GM19324 (cell line): ENCODE results near the gene PKHD1.

Experiments used
- ATAC-seq: cut with Tn5 transposase; IDR thresholded peaks from one replicate; pipeline ENCODE4 v1.9.1; 2021; ENCODE audit warnings: mild to moderate bottlenecking, moderate library complexity; ENCODE audit not compliant: unreplicated experiment, low FRiP score

The PKHD1 gene

DNA sequence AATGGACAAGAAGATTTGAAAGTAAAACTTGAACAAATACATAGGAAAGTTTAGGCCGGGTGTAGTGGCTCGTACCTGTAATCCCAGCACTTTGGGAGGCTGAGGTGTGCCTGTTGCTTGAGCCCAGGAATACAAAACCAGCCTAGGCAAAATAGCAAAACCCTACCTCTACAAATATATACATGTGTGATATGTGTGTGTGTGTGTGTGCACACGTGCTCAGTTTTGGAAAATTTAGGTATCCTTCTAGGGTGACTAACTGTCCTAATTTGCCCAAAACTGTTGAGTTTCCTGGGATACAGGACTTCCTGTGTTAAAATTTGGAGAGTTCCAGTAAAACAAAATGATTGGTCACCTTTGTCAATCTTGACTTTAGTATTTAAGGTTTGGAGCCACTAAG lies 503.2 kb downstream of the PKHD1 start:
- ATAC-seq = no peak

DNA sequence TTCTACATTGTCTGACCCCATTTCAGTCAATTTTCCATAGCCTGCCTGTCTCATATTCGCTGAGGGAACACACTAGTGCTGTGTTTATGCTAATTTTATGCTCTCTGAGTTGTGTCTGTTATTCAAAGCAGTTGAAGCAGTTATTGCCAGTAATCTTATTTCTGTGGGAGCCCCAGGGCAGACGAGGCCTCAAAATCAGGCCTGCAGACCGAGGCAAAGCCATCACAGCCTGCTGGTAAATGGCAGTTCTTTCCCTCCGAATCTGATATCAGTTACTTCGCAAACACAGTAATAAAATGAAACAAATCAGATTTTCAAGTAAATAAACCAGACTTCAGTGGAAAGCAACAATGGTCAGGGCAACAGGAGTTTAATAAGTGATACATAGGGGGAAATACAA lies 508.4 kb downstream of the PKHD1 start:
- no peak for ATAC-seq

DNA sequence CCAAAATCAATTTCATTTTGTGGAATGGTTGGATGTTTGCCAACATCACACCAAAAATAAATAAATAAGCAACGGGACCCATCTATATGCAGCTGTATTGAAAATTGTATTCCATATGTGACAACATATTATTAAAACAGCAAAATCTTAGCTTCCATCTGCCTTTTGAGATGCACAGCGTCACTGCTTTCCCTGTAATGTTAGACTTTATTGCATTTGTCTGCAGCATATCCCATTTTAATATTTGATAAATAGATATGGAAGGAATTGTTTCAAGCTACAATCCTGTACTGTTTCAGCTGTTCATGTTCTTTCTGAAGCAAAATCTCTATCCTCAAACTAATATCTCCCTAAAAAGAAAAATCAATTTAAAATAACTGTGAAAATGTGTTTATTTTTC lies 509.1 kb downstream of the PKHD1 start:
- no peak for ATAC-seq

DNA sequence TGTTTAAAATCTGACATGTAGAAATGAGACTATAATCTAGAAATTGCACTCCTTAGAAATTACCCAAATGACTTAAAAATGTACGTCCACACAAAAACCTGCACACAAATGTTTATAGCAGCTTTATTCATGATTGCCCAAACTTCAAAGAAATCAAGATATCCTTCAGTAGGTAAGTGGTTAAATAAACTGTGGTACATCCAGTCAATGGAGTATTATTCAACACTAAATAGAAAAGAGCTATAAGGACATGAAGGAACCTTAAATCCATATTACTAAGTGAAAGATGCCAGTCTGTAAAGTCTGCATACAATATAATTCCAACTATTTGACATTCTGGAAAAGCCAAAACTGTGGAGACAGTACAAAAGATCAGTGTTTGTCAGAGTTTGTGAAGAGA lies 513.4 kb downstream of the PKHD1 start:
- no peak for ATAC-seq

GRCh38 chr6:51571168-51571567 lies 516.2 kb downstream of the PKHD1 start:
- ATAC-seq = no peak

- ATAC-seq = no peak
Measured at GRCh38 chr6:51570168-51570921, 517.1 kb downstream of the PKHD1 start.

DNA sequence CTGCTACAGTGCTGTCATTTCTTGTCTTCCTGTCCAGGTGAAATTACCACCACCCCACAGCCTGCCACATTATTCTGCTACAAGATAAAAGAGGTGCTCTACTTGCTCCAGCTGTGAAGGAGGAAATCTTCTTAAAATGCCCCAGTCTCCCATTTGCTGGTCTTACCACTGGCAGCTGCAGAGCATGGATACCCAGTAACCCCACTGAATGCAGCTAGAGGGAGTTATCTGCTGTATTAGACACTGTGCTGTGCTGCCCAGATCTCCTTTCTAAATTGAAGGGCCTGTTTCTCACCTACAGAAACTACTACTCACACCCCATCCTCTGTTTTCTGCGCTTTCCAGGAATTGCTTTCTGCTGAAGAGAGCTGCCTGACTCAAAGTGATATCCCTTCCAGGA lies 517.8 kb downstream of the PKHD1 start:
- ATAC-seq = no peak

GRCh38 chr6:51568771-51569170 lies 518.6 kb downstream of the PKHD1 start:
- no peak for ATAC-seq

GRCh38 chr6:51565472-51565871 lies 521.9 kb downstream of the PKHD1 start:
- ATAC-seq = no peak
